Measurements from ENCODE around the gene TMEM191B.
"Not testable (repeated sequence)": the region's sequence is repeated elsewhere in the genome, so short reads cannot be mapped to it uniquely, and the experiment has no call there.

The TMEM191B gene

GRCh38 chr22:18527752-18528596, at the start of gene TMEM191B:
Gene TMEM191B, plus strand, starts transcription at chr22:18527802. Its CDS starts 179 bp downstream, at chr22:18527981.
- DNase-seq (peak in 1 of 2 donors; percentile 36), ATAC-seq (peak; percentile 30)
- H3K27ac Mint-ChIP-seq, H3K9me3 Mint-ChIP-seq, H3K27me3 Mint-ChIP-seq, H3K4me1 Mint-ChIP-seq: not testable (repeated sequence)
- H3K4me3 Mint-ChIP-seq, result peak within 1 kb of the TSS in 1 of 2 donors; percentile 81

GRCh38 chr22:18496227-18496626, 31.4 kb upstream of the TMEM191B start:
- not testable (repeated sequence) for H3K4me3 Mint-ChIP-seq, DNase-seq, H3K4me1 Mint-ChIP-seq, H3K27me3 Mint-ChIP-seq, H3K27ac Mint-ChIP-seq, H3K9me3 Mint-ChIP-seq, ATAC-seq

- not testable (repeated sequence) for H3K9me3 Mint-ChIP-seq, H3K27ac Mint-ChIP-seq, H3K4me3 Mint-ChIP-seq, H3K27me3 Mint-ChIP-seq, H3K4me1 Mint-ChIP-seq, ATAC-seq, DNase-seq
These were observed 16.3 kb upstream of the TMEM191B start for GRCh38 chr22:18511327-18511726.

- ATAC-seq, H3K4me3 Mint-ChIP-seq, H3K27me3 Mint-ChIP-seq, H3K27ac Mint-ChIP-seq, H3K4me1 Mint-ChIP-seq, DNase-seq, H3K9me3 Mint-ChIP-seq: not testable (repeated sequence)
These were observed 15.2 kb upstream of the TMEM191B start for GRCh38 chr22:18512378-18512777.

GRCh38 chr22:18513454-18513853, 14.1 kb upstream of the TMEM191B start:
- not testable (repeated sequence) for H3K27me3 Mint-ChIP-seq, H3K9me3 Mint-ChIP-seq, H3K27ac Mint-ChIP-seq, H3K4me3 Mint-ChIP-seq, DNase-seq, H3K4me1 Mint-ChIP-seq, ATAC-seq

- not testable (repeated sequence) for H3K27ac Mint-ChIP-seq, H3K4me1 Mint-ChIP-seq, H3K4me3 Mint-ChIP-seq, DNase-seq, H3K9me3 Mint-ChIP-seq, ATAC-seq, H3K27me3 Mint-ChIP-seq
These were observed 9.5 kb upstream of the TMEM191B start, which contains the start of gene GGTLC3 for GRCh38 chr22:18518061-18518460. Gene GGTLC3, minus strand, starts transcription at chr22:18518161. Its CDS starts 264 bp downstream, at chr22:18517897.

GRCh38 chr22:18522762-18523161, 4.8 kb upstream of the TMEM191B start:
- ATAC-seq, H3K4me1 Mint-ChIP-seq, DNase-seq, H3K4me3 Mint-ChIP-seq, H3K27ac Mint-ChIP-seq, H3K27me3 Mint-ChIP-seq, H3K9me3 Mint-ChIP-seq: not testable (repeated sequence)

- H3K9me3 Mint-ChIP-seq, DNase-seq, H3K27ac Mint-ChIP-seq, H3K4me1 Mint-ChIP-seq, H3K27me3 Mint-ChIP-seq, H3K4me3 Mint-ChIP-seq: not testable (repeated sequence)
- peak; percentile 34 for ATAC-seq
These were observed 4.3 kb upstream of the TMEM191B start for GRCh38 chr22:18523328-18523727.

GRCh38 chr22:18528597-18529415, 1.2 kb downstream of the TMEM191B start:
- not testable (repeated sequence) for H3K27me3 Mint-ChIP-seq, H3K9me3 Mint-ChIP-seq, H3K4me1 Mint-ChIP-seq
- DNase-seq (peak; percentile 82 to 97), ATAC-seq (peak; percentile 86)
- Mint-ChIP-seq H3K27ac (peak overlapping the region in 1 of 2 donors; percentile 86), H3K4me3 (peak overlapping the region in 1 of 2 donors; percentile 81)

- peak; percentile 15 for ATAC-seq
- peak in 1 of 2 donors; percentile 33 for DNase-seq
- H3K9me3 Mint-ChIP-seq, H3K4me3 Mint-ChIP-seq, H3K27ac Mint-ChIP-seq, H3K27me3 Mint-ChIP-seq, H3K4me1 Mint-ChIP-seq: not testable (repeated sequence)
These were observed 2.0 kb downstream of the TMEM191B start for GRCh38 chr22:18529416-18530145.

- not testable (repeated sequence) for H3K4me1 Mint-ChIP-seq, H3K9me3 Mint-ChIP-seq, H3K4me3 Mint-ChIP-seq, H3K27me3 Mint-ChIP-seq, ATAC-seq, H3K27ac Mint-ChIP-seq, DNase-seq
These were observed 6.0 kb downstream of the TMEM191B start for GRCh38 chr22:18533633-18534032.

- DNase-seq, H3K4me1 Mint-ChIP-seq, ATAC-seq, H3K27ac Mint-ChIP-seq, H3K9me3 Mint-ChIP-seq, H3K4me3 Mint-ChIP-seq, H3K27me3 Mint-ChIP-seq: not testable (repeated sequence)
These were observed 6.7 kb downstream of the TMEM191B start for GRCh38 chr22:18534315-18534714.

- not testable (repeated sequence) for H3K27ac Mint-ChIP-seq, H3K4me3 Mint-ChIP-seq, H3K9me3 Mint-ChIP-seq, DNase-seq, H3K4me1 Mint-ChIP-seq, ATAC-seq, H3K27me3 Mint-ChIP-seq
These were observed 12.4 kb downstream of the TMEM191B start for GRCh38 chr22:18539994-18540393.

GRCh38 chr22:18543400-18543799, 15.8 kb downstream of the TMEM191B start:
- not testable (repeated sequence) for H3K27ac Mint-ChIP-seq, H3K27me3 Mint-ChIP-seq, DNase-seq, H3K9me3 Mint-ChIP-seq, H3K4me3 Mint-ChIP-seq, ATAC-seq, H3K4me1 Mint-ChIP-seq

GRCh38 chr22:18544615-18545014, 17.0 kb downstream of the TMEM191B start:
- not testable (repeated sequence) for H3K4me3 Mint-ChIP-seq, H3K27ac Mint-ChIP-seq, ATAC-seq, H3K9me3 Mint-ChIP-seq, DNase-seq, H3K27me3 Mint-ChIP-seq, H3K4me1 Mint-ChIP-seq
